Fibroblast of mammary gland (primary cell): ENCODE data around the gene NACAD.

Experiments
- DNase-seq: peaks from one replicate; pipeline ENCODE4 v3.0.0-alpha.2; 2010; ENCODE audit warnings: low read depth
- H3K4me3 ChIP-seq: 2 replicates; pipeline ENCODE4 v1.5.1; 2011; ENCODE audit warnings: low read depth, mild to moderate bottlenecking, low read length, moderate library complexity; ENCODE audit not compliant: control insufficient read depth
- CTCF ChIP-seq: conservative IDR thresholded peaks from 2 replicates; pipeline ENCODE4 v1.5.1; 2011; ENCODE audit warnings: low read depth, low read length, inconsistent platforms; ENCODE audit not compliant: control insufficient read depth, insufficient read depth

Gene NACAD

GRCh38 chr7:45061352-45061751 lies 27.4 kb downstream of the NACAD start:
- no peak overlapping the region for H3K4me3 ChIP-seq
- no peak for DNase-seq
- no peak for TF ChIP-seq CTCF

GRCh38 chr7:45060295-45060694 lies 28.5 kb downstream of the NACAD start:
- no peak overlapping the region for H3K4me3 ChIP-seq
- no peak for DNase-seq
- TF ChIP-seq CTCF: no peak

- no peak overlapping the region for H3K4me3 ChIP-seq
- no peak for TF ChIP-seq CTCF
- no peak for DNase-seq
Measured at GRCh38 chr7:45057878-45058277, 30.9 kb downstream of the NACAD start.

GRCh38 chr7:45055594-45056219 lies 33.1 kb downstream of the NACAD start:
- no peak overlapping the region for H3K4me3 ChIP-seq
- TF ChIP-seq CTCF: no peak
- no peak for DNase-seq

- TF ChIP-seq CTCF: no peak
- no peak overlapping the region for H3K4me3 ChIP-seq
- DNase-seq: no peak
Measured at GRCh38 chr7:45055016-45055415, 33.8 kb downstream of the NACAD start.

- TF ChIP-seq CTCF: no peak
- no peak overlapping the region for H3K4me3 ChIP-seq
- no peak for DNase-seq
Measured at GRCh38 chr7:45054442-45054841, 34.3 kb downstream of the NACAD start.

- DNase-seq: no peak
- TF ChIP-seq CTCF: no peak
Measured at GRCh38 chr7:45053941-45054340, 34.8 kb downstream of the NACAD start.

More at GRCh38 chr7:45053941-45054340, 34.8 kb downstream of the NACAD start:
- no peak overlapping the region for H3K4me3 ChIP-seq
